ENCODE measurements around the gene ERMARD.

Gene ERMARD

DNA sequence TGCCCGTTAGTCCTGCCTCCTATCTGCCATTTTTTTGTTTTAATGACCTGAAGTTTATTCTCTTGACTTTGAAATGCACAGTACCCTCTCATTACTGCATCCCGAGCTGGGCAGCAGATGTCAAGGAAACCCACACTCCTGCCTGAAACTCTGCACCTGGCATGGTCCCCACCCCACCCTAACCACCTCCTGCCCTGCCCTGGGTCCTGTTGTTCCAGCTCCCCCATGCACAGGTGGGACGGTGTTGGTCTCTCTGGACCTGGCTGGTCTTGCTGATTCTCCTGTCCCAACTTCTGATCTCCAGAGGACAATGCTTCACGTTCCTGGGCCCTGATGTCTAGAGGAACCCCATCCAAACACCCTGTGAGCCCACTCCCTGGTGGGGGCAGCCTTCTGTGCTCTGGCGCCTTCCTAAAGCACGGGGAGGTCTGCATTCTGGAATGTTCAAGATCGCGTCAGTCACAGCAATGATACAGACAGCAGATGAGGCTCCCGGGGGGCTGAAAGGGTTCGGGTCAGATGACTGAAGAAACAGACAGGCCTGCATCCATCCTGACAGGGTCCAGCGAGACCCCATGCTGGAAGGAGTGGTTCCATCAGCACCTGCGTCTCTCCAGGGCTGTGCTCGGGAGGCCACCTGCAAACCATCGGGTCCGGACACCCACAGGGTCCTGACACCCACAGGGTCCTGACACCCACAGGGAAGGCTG lies 73.6 kb downstream of the ERMARD start:
- DNase-seq: no peak

DNA sequence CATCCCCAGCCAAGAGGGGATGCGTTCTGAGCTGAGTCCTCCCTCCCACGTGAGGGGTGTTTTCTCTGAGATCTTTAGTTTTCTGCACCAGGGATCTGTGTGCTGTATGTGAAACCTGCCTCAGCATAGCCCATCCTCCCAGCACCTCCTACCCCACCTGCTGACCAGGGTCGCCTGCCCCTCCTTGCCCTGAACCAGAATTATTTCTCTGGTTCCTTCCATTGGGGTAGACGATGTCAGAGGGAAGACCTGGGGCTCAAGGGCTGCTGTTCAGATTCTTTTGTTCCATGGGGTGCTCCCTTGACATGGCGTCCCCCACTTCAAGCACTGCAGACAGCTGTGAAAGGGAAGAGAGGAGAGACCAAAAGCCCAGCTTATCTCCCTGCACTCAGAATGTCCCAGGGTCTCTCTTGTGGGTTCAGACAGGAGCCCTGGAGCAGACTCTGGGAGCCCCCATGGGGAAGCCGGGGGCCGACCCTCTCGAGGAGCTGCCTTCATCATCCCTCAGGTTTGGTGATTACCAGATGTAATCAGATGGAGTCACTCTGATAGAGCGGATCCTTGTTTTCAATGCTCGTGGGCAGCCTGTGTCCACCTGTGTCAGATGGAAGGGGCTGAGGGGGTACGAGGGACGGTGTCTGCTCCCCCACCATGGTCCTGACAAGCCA lies 74.3 kb downstream of the ERMARD start:
- no peak for DNase-seq

DNA sequence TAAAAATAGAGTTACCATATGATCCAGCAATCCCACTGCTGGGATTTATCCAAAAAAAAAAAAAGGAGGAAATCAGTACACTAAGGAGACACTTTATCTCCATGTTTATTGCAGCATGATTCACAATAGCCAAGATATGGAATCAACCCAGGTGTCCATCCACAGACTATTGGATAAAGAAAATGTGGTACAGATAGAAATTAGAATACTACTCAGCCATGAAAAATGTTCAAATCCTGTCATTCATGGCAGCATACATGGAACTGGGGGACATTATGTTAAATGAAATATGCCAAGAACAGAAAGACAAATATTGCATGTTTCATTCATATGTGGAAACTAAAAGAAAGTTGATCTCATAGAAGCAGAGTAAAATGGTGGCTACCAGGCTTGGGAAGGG lies 75.3 kb downstream of the ERMARD start:
- DNase-seq: no peak

DNA sequence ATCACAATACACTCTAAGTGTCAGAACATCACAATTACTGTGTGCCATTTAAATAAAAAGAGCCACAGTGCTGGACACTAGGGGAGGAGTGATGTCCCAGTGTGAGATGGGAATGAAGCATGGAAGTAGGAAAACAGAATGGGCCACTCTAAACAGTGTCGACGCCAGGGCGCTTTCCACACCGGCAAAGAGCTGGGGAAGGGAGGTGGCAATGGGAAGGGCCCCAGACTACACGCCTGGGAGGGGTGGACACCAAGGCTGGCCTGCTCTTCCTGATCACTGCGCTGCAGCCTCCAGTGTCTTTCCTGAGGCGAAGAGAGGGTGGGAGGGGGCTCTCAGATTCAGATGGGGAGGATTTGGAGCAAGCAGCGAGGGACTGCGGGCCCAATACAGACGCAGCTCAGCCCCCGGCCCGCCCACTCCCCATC lies 75.9 kb downstream of the ERMARD start:
- no peak for DNase-seq

DNA sequence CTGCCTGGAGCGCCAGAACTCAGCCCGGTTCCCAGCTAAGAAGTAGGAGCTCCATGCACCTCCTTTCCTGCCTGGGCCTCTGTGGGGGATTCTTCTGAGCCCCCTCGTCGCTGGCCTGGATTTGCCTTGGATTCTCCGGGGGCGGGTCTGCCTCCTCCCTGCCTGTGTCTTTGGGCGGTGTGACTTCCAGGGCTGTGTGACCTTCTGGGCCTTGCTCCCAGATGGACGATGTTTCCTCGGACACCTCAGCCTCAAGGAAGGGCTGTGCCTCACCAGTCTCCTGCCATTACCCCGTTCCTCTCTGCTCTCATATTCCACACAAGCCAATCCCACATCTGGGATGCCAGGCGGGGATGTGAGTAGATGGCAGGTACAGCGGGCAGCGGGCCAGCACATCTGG lies 76.8 kb downstream of the ERMARD start:
- no peak for DNase-seq

DNA sequence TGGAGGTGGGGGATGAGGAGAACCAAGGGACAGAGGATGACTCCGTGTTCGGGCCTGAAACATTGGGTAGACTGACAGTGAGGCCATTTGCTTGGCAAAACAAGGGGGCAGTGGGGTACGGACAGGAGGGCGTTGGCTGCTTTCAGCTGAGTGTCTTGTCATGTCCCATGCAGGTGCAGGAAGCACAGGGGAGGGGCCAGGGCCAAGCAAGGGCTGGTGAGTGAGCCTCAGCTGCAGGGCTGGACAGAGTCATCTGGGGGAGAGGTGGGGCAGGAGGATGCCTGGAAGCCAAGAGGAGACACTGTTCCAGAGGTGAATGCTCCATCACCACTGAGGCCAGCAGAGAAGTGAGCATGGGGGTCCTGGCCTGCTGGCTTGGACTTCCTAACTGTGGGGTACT lies 78.4 kb downstream of the ERMARD start:
- no peak for DNase-seq

DNA sequence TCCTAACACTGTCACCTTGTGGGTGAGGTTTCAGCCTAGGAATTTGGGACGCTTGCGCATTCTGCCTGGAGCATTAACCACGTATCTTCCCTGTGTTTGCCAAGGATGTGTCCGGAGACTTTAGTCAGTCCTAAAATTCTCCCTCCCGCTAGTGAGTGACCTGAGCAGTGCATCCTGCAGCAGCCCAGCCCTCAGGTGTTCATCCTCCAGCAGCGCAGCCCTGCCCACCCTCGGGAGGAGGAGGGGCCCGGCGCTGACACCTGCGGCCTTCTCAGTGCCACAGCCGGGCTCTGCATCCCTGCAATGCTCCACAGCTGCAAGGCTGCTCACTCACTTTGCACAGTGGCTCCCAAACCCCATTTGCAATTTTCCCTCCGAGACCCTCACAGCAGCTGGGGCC lies 79.5 kb downstream of the ERMARD start:
- no peak for DNase-seq

Data from nucleus accumbens (tissue), 56 donors.